GM23338 (cell line): ENCODE results near the gene SLC25A34.

ENCODE experiments used
- CTCF ChIP-seq, 2 experiments: fragments of 200-600 bp in 1 of 2; sonication (generic) in 1 of 2; conservative IDR thresholded peaks; 2 replicates each; pipeline versions ENCODE4 v1.5.1 to v1.6.1; 2016 to 2017; ENCODE audit warnings: antibody characterized with exemption in 2 of 2, low read depth in 2 of 2, mild to moderate bottlenecking in 2 of 2, moderate library complexity in 1 of 2
- REST ChIP-seq: IDR thresholded peaks from one replicate; pipeline ENCODE4 v1.6.1; 2018; ENCODE audit warnings: antibody characterized with exemption; ENCODE audit not compliant: unreplicated experiment

- no peak for TF ChIP-seq REST
- TF ChIP-seq CTCF (conservative IDR thresholded peaks at IDR 0.05; ENCODE audit: low read depth in 2 of 2) = no peak
These were observed 20.3 kb downstream of the SLC25A34 start for GRCh38 chr1:15756143-15757015.
